SH-SY5Y (cell line): Measurements from ENCODE around the gene PDE1C.

Experiments used
- GATA2 ChIP-seq: IDR thresholded peaks from 2 replicates; pipeline ENCODE4 v1.6.1; 2011; ENCODE audit warnings: mild to moderate bottlenecking, low read depth, low read length
- GATA3 ChIP-seq: IDR thresholded peaks from 2 replicates; pipeline ENCODE4 v1.6.1; 2011; ENCODE audit warnings: low read depth, mild to moderate bottlenecking, low read length, moderate library complexity

DNA sequence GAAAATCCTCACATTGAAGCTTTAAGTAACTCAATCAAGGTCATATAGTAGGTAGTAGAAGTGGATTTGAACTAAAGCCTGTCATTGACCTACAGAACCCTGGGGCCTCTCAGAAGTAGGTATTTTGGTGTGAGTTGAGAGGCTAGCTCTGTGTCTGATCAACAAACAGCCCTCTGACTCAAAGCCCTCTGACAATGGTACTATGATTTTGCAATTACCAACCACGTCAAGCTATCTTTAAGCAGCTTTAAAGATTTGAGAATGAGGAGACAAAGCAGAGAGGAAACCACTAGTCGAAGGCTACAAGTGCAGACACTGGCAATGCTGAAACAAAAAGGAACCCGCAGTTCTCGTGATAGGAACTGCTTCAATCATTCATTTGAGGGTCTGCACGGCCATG, 19.0 kb upstream of the PDE1C start:
- TF ChIP-seq GATA2 (no peak), GATA3 (no peak)
